ENCODE results near the gene P2RY10.

- TF ChIP-seq CTCF (IDR thresholded peaks at IDR 0.05) (no peak), EP300 (IDR thresholded peaks at IDR 0.05) (no peak), POLR2A (IDR thresholded peaks at IDR 0.05) (no peak)
These were observed 1.2 kb downstream of the P2RY10 start for GRCh38 chrX:78946178-78946931.
